Fibroblast of the aortic adventitia (primary cell): ENCODE results near the gene IFT20. TPM values are rescaled to one million over a fixed set of nuclear protein-coding genes. Genes with fewer than 3 reads are reported as not detected.

Experiments used
- DNase-seq: peaks from one replicate; pipeline ENCODE4 v3.0.0-alpha.2; 2010; ENCODE audit warnings: low read depth
- H3K4me3 ChIP-seq: 2 replicates; pipeline ENCODE4 v1.5.1; 2011; ENCODE audit warnings: low read depth, mild to moderate bottlenecking, control low read depth, low read length, moderate library complexity
- CTCF ChIP-seq: IDR thresholded peaks from 2 replicates; pipeline ENCODE4 v1.5.1; 2011; ENCODE audit warnings: mild to moderate bottlenecking, low read length, control low read depth, inconsistent platforms; ENCODE audit not compliant: insufficient read depth
- total RNA-seq: library from RNA; depleted of rRNA; stranded (reverse); fragments of >200 nt; gene quantifications from 2 replicates; pipeline ENCODE4 v1.2.3, GENCODE V29; 2012; ENCODE audit warnings: low replicate concordance

Gene IFT20
- total RNA-seq, 1 donor: 59.8 TPM

DNA sequence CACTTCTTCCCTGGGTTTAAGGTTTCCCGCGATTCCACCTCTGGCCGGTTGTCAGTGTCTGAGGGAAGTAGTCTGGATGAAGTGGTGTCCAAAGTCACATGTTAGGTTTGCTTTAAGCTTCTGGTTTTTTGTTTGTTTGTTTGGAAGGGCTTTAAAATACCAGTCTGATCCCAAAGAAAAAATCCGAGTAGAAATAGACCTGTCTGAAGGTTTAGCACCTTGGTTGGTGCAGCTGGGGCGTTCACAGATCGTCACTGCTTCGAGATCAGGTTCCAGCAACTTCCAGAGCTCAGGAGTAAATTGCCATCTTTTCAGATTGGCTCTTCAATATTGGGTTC lies 15.7 kb downstream of the IFT20 start:
- peak overlapping the region; percentile 83 for H3K4me3 ChIP-seq
- DNase-seq: no peak
- no peak for TF ChIP-seq CTCF

- peak; percentile 96 for DNase-seq
- TF ChIP-seq CTCF: peak; percentile 5
- H3K4me3 ChIP-seq: peak within 1 kb of the TSS; percentile 83
These were observed 16.3 kb downstream of the IFT20 start, which contains the start of gene TMEM97 for GRCh38 chr17:28318759-28319597. Gene TMEM97, plus strand, starts transcription at chr17:28319200. Its CDS starts 40 bp downstream, at chr17:28319240.

GRCh38 chr17:28317966-28318758 lies 17.1 kb downstream of the IFT20 start:
- DNase-seq: no peak
- H3K4me3 ChIP-seq: peak overlapping the region; percentile 83
- no peak for TF ChIP-seq CTCF

DNA sequence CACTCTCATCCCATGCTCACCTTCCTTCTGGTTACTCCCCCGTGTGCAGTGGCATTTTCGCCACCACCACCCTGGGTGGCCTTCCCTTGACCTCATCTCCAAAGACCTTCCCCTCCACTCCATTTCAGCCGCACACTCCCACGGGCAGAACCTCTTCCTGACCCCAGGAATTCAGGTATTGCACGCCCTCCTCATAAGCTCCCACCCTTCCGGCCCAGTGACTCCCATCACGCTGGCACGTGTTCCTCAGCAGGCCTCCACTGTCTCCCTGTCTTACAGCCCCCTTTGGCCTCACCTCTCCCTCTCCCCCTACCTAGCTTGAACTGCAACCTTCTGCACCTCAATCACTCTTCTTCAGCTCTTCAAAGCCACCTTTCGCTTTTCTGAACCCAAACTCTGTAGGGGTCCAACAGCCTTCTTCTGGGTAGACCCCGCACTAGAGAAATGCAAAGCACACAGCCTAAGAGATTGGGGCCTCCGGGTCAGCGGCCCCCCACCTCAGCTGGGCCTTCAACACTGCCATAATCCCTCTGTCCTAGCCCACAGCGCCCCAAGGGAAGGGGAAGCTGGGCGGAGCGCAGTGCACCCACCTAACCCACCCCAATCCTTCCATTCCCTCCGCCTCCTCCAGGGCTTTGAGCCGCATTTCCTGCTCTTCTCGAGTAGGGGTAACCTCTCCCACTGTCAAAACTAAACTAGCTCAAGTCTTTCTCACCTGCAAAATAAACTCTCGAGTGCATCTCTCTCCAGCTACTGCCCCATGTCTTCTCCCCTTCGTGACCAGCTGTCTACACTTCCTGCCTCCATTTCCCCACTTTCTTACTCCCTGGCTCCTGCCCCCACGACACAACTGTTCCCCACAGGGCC lies 17.9 kb downstream of the IFT20 start:
- TF ChIP-seq CTCF: no peak
- no peak for DNase-seq

DNA sequence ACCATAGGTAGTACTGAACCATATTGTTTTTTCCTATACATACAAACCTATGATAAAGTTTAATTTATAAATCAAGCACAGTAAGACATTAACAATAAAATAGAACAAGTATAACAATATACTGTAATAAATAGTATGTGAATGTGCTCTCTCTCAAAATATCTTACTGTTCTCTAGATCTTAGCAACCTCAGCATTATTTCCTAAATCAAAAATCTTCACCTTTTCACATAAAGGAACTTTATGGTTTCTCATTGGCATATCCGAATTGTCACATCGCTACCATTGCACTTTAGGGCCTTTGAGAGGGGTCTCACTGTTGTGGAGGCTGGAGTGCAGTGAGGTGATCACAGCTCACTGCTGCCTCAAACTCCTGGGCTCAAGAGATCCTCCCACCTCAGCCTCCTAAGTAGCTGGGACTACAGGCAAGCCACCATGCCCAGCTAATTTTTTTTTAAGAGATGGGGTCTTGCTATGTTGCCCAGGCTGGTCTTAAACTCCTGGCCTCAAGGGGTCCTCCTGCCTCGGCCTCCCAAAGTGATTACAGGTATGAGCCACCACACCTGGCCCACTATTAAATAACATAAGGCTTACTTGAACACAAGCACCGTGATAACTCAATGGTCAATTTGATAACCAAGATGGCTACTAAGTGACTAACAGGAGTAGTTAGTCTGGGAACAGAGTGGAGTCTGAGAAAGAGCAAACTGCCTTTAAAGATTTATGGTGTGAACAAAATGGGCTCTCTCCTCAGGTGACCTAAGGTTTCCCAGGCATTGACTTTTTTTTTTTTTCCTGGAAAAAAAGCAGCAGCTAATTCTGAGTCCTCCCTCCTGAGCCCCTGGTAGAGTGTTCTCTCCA lies 19.2 kb downstream of the IFT20 start:
- no peak overlapping the region for H3K4me3 ChIP-seq
- no peak for DNase-seq
- TF ChIP-seq CTCF: no peak

More for the DNA sequence above, 17.9 kb downstream of the IFT20 start:
- H3K4me3 ChIP-seq: no peak overlapping the region
